ENCODE results near the gene MKNK2.
"Not testable (repeated sequence)": the region's sequence is repeated elsewhere in the genome, so short reads cannot be mapped to it uniquely, and the experiment has no call there.

The MKNK2 gene

GRCh38 chr19:1989513-1990229 lies 61.4 kb downstream of the MKNK2 start:
- no peak for DNase-seq

GRCh38 chr19:1988464-1988863 lies 62.6 kb downstream of the MKNK2 start:
- not testable (repeated sequence) for DNase-seq
